Measurements from ENCODE around the gene ZFYVE28. TPM values are rescaled to one million over a fixed set of nuclear protein-coding genes. Genes with fewer than 3 reads are reported as not detected.
A peak's percentile ranks its signal among the peaks of the same experiment; 100 is the strongest.

ZFYVE28 gene
- total and polyA plus RNA-seq, 2 donors (not counting 1 experiment from before 2014, with no cell fraction given), result 5.8 to 12.1 TPM

DNA sequence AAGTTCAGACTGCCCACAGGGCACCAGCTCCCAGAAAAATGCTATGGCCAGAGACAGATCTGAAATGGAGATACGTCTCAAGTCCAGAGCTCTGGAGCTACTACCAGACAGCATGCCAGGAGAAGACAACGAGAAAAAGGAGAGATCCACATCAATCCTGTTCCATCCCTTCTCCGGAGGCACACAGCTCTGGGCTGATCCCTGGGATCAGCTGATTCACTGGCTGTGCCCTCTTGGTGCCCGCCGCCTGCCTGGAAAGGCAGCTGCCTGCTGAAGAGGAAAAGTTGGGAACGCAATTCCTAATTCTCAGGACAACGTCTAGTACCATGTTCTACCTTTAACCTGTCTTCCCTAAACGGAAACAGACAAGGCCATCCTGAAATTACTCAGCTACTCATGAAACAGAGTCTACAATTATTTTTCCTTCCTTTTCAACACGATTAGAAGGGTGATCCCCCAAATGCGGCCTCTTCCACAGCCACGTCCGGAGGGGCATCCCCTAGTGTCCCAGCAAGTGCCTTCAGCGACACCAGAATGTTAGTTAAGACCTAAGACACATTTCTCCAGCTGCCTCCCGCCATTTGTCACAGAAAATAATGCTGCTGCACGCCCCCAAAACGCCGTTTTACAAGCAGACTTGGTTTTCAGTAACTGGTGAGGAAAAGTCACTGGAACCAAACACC lies 2.4 kb downstream of the ZFYVE28 start:
- ATAC-seq (ENCODE audit: low read depth) (no peak), DNase-seq (no peak)

More for the DNA sequence above, 2.4 kb downstream of the ZFYVE28 start:
- H3K9me3 Mint-ChIP-seq (ENCODE audit: insufficient read depth), result no peaks in the 10 kb centered on the region
- WGBS (ENCODE audit: insufficient coverage), result 50% methylated on average over 14 of the region's 17 CpGs
- Histone ChIP-seq H3K9ac (ENCODE audit: low read length) (no peak overlapping the region), H3K4me3 (ENCODE audit: control extremely low read depth in 1 of 5, extremely low read depth in 1 of 5, insufficient read depth in 1 of 5, low read depth in 2 of 5, low read length in 4 of 5) (no peak overlapping the region), H3K79me2 (ENCODE audit: control insufficient read depth, insufficient read depth, low read length) (no peaks in the 10 kb centered on the region), H3K4me1 (ENCODE audit: control insufficient read depth in 2 of 2, insufficient read depth in 2 of 2, low read length in 2 of 2) (peaks cover 49% of the 10 kb centered on the region in 2 donors), H3K27ac (ENCODE audit: low read length in 2 of 2) (no peak overlapping the region), H3K27me3 (replicated peaks in 1 of 4; ENCODE audit: control extremely low read depth in 1 of 4, control insufficient read depth in 3 of 4, insufficient read depth in 4 of 4, low read length in 3 of 4) (peaks cover 0 to 72% (median 31%) of the 10 kb centered on the region in 4 experiments), H3K36me3 (replicated peaks in 1 of 2; ENCODE audit: control extremely low read depth in 1 of 2, control insufficient read depth in 1 of 2, extremely low read depth in 1 of 2, insufficient read depth in 2 of 2, low read length in 1 of 2) (no peaks in the 10 kb centered on the region), H3K4me2 (replicated peaks; ENCODE audit: low read depth, low read length, poor library complexity, severe bottlenecking) (peak overlapping the region; percentile 93), H3K9me3 (ENCODE audit: control extremely low read depth in 1 of 3, control insufficient read depth in 2 of 3, insufficient read depth in 1 of 3, low read length in 2 of 3) (peaks cover 0 to 14% (median 0%) of the 10 kb centered on the region in 3 donors), H2AFZ (ENCODE audit: insufficient read depth, low read depth, low read length, poor library complexity, severe bottlenecking) (peak overlapping the region; percentile 59), H4K20me1 (ENCODE audit: control insufficient read depth, insufficient read depth, low read length, poor library complexity, severe bottlenecking) (no peaks in the 10 kb centered on the region)
- peaks cover 29% of the 10 kb centered on the region for H3K27me3 Mint-ChIP-seq
- TF ChIP-seq, protein P1, sequence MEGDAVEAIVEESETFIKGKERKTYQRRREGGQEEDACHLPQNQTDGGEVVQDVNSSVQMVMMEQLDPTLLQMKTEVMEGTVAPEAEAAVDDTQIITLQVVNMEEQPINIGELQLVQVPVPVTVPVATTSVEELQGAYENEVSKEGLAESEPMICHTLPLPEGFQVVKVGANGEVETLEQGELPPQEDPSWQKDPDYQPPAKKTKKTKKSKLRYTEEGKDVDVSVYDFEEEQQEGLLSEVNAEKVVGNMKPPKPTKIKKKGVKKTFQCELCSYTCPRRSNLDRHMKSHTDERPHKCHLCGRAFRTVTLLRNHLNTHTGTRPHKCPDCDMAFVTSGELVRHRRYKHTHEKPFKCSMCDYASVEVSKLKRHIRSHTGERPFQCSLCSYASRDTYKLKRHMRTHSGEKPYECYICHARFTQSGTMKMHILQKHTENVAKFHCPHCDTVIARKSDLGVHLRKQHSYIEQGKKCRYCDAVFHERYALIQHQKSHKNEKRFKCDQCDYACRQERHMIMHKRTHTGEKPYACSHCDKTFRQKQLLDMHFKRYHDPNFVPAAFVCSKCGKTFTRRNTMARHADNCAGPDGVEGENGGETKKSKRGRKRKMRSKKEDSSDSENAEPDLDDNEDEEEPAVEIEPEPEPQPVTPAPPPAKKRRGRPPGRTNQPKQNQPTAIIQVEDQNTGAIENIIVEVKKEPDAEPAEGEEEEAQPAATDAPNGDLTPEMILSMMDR (IDR thresholded peaks at IDR 0.05), result no peak
- TF ChIP-seq EZH2 (IDR thresholded peaks at IDR 0.05; ENCODE audit: borderline replicate concordance, insufficient read depth, low read depth, low read length, poor library complexity, severe bottlenecking), result no peak
- intact Hi-C loops (cut with micrococcal nuclease), result loop anchor here (5.0 kb wide), 1 partner anchor 559 kb away; the partner anchor contains the start of gene LETM1
- ChIA-PET POLR2A (interaction anchor here (0.6 to 1.4 kb wide), 2 partner anchors 10 to 12 kb away, joined by 3 to 5 read pairs; no protein-coding TSS in a partner anchor), CTCF (interaction anchor here (1.0 to 2.4 kb wide), 6 partner anchors 14 to 196 kb away, joined by 3 to 9 read pairs (median 4); no protein-coding TSS in a partner anchor)
- H3K4me3 Mint-ChIP-seq, result peak overlapping the region; percentile 80
- H3K4me1 Mint-ChIP-seq, result peaks cover 52% of the 10 kb centered on the region
- H3K27ac Mint-ChIP-seq, result peak overlapping the region; percentile 56

Measured in B cell (primary cell).